ENCODE measurements around the gene NOP53.
A peak's percentile ranks its signal among the peaks of the same experiment; 100 is the strongest.

GRCh38 chr19:47723581-47723940 is 21.8 kb upstream of the NOP53 start:
- TF ChIP-seq CTCF (IDR thresholded peaks at IDR 0.05; ENCODE audit: low read depth, low read length, missing input control) (no peak), REST (IDR thresholded peaks at IDR 0.05) (no peak), GABPA (IDR thresholded peaks at IDR 0.05 in 1 of 2, conservative IDR thresholded peaks at IDR 0.05 in 1 of 2) (no peak), FOXA1 (IDR thresholded peaks at IDR 0.05) (no peak), ATF3 (IDR thresholded peaks at IDR 0.05) (peak; percentile 34), MAX (IDR thresholded peaks at IDR 0.05) (no peak), HNF4G (IDR thresholded peaks at IDR 0.05) (no peak), JUND (IDR thresholded peaks at IDR 0.05) (no peak), YY1 (IDR thresholded peaks at IDR 0.05) (no peak), NR2F2 (IDR thresholded peaks at IDR 0.05) (no peak), SP1 (IDR thresholded peaks at IDR 0.05) (no peak), EGR1 (IDR thresholded peaks at IDR 0.05; ENCODE audit: low read depth in 2 of 2) (no peak)
